Right forelimb (tissue), 1 donor: ENCODE data around the gene GJC1.

ENCODE experiments used
- DNase-seq: peaks from one replicate; pipeline ENCODE4 v3.0.0-alpha.2; 2018

GJC1 gene

DNA sequence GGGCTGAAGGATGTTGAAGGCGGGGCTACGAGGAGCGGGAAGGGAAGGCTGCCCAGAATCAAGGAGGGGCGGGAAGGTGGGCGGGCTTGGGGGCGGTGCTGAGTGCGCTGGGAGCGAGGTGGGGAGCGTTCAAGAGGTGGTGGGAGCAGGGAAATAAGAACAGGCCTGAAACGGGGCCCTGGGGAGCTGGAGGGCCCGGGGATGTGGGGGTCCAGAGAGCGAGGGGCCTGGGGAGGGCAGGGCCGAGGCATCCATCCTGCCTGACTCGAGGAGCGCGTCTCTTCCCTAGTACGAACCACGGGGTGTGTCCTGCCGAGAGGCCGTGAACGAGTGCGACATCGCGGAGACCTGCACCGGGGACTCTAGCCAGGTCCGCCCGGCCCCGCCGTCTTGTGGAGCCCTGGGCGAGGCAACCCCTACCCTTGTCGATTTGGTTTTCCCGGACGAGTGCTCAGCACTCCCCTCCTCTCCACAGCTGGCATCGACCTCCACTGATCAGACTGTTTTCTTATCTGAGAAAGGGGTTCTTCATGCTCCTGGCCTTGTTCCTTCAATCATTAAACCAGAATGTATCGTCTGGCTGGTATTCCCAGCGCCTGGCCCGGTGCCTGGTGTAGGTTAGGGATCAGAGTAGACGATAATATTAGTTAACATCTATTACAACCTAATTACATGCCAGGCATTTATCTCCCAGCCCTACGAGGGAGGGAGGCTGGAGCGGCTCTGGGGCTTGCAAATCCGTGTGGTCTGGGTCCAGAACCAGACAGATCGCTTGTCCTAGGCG is 54.1 kb downstream of the GJC1 start:
- peak; percentile 97 for DNase-seq

DNA sequence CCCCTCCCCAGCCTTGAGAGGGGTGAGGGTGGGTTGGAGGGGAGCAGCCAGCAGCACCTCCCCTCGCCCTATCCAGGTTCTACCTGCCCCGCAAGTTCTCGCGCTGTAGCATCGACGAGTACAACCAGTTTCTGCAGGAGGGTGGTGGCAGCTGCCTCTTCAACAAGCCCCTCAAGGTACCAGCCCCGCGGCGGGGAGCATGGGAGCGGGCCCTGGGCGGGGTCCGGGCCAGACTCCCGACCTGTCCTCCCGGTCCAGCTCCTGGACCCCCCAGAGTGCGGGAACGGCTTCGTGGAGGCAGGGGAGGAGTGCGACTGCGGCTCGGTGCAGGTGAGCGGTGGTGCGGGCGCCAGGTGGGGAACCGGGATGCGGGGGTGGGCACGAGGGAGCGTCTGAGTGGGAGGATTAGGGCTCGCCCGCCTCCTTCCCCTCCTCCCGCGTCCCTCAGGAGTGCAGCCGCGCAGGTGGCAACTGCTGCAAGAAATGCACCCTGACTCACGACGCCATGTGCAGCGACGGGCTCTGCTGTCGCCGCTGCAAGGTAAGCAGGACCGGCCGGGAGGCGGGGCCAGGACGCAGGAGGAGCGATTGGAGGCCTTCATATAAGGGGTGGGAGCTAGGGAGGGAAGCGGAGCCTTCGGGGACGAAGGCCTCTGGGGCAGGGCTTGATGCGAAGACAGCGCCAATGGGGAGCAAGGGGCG is 54.8 kb downstream of the GJC1 start:
- DNase-seq: no peak

DNA sequence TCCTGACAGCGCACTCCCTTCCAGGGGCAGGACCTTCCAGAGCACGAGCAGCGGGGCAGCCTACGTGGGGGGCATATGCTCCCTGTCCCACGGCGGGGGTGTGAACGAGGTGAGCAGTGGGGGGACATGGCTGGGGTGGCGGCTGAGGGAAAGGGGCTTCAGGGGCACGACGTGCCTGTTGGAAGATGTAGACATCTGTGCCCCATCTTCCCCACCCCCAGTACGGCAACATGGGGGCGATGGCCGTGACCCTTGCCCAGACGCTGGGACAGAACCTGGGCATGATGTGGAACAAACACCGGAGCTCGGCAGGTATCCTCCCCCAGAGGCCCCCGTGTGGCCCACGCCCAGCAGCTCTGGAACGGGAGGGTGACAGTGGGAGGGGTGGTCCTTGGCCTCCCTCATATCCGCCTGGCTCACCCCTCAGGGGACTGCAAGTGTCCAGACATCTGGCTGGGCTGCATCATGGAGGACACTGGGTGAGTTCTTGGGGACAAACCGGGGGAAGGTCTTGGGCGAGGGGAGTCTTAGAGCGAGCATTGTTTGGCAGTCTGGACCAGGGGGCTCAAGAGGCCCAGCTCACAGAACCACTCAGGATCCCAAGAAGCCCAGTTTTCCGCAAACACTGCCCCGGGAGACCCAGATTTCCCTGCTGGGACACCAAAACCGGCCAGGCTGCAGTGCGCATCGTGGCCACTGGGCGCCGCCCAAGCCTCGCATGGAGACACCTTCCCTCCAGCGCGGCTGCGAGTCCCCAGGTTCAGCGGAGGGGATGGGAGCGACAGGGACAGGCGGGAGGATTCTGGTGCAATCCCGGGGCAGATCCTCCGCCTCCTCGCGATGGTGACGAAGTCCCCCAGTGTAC is 55.6 kb downstream of the GJC1 start:
- DNase-seq: peak; percentile 91

DNA sequence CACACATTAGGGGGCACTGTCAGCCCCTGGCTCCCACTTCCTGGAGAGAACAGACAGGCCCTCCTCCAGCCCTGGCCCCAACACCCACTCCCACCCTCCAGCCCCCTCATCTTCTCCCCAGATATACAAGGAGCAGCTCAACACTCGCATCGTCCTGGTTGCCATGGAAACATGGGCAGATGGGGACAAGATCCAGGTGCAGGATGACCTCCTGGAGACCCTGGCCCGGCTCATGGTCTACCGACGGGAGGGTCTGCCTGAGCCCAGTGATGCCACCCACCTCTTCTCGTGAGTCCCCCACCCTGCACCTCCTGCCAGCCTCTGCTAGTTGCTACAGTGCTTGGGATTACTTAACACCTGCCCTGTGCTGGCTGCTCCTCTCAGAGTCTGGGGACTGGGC is 56.9 kb downstream of the GJC1 start:
- no peak for DNase-seq

DNA sequence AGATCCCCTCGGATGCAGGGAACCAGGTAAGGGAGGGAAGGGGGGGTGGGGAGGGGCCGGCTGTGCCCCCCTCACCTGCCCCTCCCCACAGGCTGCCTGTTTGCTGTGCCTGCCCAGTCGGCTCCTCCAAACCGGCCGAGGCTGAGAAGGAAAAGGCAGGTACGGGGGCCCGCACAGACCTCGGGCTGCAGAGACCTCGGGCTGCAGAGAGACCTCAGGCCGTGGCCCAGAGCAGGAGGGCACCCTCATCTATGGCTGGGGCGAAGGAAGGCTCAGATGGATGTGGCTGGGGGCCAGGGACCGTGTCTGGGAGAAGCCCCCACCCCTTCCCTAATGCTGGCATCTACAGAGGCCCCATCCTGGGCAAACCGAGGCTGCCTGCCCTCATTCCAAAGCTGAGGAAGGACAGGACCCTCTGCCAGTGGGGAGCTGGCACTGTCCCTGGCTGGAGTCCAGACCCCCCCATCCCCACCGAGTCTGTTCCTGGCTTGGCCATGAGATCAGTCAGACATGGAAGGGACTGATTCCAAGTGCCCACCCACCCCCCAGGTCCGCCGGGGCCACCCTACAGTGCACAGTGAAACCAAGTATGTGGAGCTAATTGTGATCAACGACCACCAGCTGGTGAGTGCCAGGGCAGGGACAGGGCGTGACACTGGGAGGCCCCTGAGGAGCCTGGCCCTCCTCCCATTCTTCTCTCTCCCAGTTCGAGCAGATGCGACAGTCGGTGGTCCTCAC is 57.6 kb downstream of the GJC1 start:
- no peak for DNase-seq

DNA sequence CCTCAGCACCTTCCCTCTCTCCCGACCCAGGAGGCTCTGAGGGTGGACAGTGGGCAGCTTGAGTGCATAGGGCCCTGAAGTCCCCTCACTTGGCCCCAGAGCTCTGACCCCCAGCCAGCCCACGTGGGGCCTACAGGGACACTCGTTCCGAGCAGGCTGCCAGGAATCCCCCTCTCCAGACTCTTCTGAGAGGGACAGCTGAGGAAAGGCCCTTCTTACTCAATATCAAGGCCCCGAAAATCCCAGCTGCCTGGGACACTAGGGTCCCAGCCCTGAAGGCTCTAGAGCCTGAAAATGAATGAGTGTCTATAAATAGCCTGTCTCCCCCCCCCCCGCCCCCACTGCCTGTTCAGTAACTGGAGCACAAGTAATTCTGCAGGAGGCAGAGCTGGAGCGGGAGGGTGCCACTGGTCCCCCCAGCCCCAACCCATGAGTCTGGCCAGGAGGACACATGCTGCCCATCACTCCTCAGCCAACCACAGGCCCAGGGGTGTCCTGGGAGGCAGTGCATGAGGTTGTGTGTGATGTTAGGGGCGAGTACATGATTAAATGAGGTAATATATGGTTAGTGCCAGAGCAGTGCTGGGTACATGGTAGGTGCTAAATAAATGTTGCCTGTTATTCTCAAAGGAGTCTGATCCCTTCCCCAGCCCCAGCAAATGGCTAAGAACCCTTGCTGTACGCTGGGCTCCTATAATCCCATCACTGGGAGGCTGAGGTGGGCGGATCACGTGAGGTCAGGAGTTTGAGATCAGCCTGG is 59.7 kb downstream of the GJC1 start:
- DNase-seq: no peak

DNA sequence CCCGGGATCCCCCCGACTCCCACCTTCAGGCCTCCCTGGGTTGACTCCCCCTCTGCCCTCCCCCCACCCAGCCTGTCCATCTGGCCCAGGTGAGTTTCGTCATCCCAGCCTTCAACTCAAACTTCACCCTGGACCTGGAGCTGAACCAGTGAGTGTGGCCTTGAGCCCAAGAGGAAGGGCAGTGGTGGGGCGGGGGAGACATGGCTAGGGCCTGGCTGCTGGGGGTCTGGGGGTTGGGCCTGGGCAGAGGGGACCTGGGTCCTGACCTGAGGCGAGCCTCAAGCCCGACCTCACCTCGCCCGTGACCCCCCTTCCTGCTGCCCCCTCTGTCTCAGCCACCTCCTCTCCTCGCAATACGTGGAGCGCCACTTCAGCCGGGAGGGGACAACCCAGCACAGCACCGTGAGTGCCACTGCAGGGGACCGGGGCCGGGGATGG is 60.4 kb downstream of the GJC1 start:
- DNase-seq: no peak

DNA sequence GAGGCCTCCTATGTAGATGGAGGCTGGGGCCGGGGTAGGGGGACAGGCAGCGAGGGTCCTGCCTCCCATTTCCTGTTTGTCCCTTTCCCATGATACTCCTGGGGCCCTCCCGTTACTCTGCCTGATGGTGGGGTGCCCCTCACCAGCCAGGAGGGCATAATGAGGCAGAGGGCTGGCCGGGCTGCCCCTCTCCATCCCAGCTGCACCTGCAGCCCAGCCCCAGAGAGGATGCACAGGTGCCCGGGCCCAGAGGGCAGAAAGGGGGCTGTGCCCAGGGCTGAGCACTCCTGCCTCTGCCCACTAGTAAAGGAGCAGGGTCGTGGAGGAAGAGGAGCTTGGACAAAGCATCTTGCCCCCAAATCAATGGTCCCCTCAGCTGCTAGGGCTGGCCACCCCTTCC is 60.9 kb downstream of the GJC1 start:
- DNase-seq: no peak

DNA sequence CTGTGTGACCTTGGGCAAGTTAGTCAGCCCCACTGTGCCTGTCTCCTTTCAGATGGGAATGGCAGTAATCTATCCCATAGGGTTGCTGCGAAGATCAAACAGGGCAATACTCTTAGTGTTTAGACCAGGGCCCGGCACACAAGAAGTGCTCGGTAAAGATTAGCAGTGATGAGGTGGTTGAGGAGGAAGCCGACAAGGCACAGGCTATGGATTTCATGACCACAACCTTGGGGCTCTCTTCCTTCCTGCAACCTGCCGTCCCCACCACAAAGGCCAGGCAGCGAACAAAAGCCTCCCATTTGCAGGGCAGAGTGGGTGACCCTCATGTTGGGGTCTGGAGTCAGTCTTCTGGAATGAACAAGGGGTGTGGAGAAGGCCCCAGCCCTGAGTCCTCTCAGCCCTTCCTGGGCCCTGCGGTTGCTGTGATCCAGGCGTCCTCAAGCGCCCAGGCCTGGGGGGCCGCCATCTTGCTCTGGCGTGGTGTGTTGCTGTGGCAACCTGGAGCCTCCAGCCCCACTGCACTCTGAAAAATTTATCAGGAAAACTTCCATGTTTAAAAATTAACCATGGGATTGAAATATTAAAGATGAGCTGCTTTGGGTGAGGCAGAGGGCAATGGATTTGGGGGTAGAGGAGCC is 61.5 kb downstream of the GJC1 start:
- no peak for DNase-seq

DNA sequence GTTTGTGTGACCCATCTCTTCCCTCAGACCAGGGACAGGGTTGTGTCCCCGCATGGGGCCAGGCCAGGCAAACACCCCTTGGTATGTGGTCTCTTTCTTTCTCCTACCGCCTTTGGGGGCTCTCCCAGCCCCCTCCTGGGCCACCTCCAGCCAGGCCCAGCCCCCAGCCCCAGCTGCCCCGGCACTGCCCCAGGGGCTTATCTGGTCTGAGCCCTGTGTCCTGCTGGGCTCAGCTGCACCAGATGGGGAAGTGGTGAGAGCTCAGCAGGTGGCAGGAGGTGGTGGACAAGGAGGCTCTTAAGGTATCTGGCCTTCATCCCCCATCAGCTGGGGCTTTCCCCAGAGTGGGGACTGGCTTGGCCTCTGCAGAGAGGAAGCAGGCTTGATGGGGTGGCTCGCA is 62.6 kb downstream of the GJC1 start:
- no peak for DNase-seq

DNA sequence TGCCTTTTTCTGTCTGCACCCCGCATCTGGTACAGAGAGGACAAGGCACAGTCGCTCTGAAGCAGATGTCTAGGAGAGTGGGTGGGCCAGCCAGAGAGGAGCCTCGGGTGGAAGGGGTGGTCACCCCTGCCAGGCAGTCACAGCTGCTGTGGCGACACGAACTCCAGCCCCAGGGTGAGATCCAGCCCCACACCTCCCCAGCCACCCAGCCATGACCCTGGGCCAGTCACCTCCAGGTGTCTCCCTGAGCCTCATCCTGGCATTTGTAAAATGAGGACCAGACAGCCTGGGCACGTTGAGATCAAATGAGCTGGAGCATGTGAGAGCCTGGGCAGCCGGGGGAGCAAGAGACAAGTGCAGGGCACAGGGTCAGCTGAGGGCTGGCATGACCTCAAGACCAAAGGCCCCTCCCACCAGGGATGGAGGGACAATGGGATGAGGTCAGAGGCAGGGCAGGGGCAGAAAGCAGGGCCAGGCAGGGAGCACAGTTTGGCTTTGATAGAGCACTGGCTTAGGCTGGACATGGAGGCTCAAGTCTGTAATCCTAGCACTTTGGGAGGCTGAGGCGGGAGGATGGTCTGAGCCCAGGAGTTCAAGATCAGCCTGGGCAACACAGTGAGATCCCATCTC is 63.6 kb downstream of the GJC1 start:
- DNase-seq: no peak

DNA sequence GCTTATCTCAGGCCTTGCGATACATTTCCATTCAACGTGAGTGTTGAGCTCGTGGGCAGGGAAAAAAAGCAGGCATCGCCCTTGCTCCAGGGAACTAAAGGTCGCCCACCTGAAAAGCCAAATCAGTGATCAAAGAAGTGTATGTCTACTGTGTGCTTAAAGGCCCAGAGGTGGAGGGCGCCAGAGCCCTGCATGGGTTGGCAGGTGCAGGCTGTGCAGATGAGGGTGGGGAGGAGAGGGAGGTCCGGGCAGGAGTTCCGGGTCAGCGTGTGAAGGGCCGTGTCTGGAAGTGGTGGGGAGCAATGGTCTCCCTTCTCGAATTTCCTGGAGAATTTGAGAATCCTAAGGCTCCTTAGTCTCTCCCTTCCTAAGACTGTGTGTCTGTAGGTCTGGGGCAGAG is 64.1 kb downstream of the GJC1 start:
- no peak for DNase-seq

DNA sequence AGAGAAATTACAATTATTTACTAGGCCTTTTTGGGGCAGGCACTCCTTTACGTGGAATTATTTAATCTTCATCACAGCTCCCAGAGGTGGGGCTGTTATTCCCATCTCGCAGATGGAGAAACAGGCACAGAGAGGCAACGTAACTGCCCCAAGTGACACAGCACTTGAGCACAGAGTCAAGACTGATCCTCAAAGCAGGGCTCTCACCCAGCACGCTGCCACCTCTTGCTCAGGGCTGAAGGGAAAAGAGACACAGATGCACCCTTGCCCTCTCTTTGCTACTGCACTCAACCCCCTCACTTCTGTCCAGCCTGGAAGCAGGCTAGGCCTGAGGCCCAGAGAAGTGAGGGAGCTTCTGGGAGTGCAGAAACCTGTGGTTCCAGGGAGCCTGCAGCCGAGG is 66.9 kb downstream of the GJC1 start:
- DNase-seq: no peak

DNA sequence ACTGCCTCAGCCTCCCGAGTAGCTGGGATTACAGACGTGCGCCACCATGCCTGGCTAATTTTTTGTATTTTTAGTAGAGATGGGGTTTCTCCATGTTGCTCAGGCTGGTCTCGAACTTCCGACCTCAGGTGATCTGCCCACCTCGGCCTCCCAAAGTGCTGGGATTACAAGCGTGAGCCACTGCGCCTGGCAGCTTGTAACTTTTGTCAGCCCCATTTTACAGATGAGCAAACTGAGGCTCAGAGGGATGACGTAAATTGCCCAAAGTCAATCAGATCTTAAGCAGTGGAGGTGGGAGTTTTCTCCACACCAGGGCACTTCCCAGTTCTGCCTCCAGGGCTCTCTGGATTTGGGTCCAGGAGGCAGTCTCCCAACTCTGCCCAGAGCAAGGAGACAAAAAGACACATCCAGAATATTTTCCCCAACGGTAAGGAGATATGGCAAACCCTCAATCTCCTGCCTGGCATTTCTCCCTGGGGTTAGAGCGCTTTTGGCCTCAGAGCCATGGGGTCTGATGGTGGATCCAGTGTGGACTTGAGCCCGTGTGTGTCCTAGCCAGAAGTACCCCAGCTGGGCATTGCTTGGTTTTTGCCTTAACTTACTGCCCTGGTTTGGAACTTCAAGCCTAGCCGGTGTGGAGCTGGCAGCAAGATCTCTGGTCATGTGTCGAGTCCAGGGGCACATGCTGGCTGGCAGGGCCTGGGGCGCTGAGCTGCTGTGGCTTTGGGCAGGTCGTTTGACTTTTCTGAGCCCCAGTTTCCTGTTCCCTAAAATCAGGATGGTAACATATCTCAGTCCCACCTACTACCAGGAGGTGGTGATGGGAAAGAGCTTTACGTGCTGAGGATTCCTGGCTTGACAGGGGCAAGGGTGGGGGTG is 67.9 kb downstream of the GJC1 start:
- DNase-seq: no peak

DNA sequence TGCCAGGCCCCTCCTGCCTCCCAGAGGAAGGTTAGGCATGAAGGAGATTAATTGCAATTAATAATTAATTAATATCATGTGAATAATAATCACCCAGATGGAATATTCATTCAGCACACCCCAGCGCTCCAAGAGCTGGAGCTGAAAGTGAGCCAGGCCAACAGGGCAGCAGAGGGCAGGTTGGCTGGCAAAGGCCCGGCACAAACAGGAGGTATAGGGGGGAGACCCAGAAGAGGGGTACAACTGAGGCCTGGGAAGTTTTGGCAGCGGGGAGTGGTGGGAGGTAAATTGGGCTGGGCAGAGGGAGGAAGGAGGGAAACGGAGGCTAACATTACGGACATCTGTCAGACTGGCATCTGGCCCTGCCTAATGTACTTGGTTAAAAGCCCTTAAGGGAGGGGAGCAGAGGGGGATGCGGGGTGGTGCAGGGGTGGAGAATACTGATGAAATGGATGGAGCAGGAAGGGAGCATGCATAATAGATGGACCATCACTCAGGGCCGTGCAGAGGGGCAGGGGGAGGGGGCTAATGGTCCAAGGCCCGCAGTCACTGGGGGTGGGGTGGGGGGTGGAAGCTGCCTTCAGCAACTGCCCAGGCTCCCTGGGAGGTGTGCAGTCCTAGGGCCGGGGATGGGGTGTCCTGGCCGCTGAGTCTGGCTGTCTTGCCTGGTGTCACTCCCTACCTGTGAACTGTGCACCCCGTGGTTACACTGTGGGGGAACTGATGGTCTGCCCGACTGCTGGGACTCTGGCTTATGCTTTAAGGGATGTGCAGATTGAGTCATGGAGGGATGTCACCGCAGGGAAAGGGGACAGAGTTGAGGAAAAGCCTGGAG is 69.4 kb downstream of the GJC1 start:
- DNase-seq: no peak

DNA sequence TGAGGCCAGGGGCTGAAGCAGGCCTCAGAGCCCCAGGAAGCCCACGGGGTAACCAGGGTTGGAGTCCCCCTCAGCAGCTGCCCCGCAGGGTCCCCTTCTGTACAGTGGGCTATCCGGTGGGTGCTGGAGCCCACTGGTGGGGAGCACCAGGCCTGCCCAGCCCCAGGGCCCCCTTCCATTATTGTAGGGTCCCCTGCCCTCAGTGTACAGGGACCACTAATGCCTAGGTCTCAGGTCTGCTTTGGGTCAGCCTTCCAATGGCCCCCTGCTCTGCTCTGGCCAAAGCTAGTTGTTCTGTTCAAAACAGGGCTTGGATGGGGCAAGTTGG is 70.2 kb downstream of the GJC1 start:
- DNase-seq: no peak

DNA sequence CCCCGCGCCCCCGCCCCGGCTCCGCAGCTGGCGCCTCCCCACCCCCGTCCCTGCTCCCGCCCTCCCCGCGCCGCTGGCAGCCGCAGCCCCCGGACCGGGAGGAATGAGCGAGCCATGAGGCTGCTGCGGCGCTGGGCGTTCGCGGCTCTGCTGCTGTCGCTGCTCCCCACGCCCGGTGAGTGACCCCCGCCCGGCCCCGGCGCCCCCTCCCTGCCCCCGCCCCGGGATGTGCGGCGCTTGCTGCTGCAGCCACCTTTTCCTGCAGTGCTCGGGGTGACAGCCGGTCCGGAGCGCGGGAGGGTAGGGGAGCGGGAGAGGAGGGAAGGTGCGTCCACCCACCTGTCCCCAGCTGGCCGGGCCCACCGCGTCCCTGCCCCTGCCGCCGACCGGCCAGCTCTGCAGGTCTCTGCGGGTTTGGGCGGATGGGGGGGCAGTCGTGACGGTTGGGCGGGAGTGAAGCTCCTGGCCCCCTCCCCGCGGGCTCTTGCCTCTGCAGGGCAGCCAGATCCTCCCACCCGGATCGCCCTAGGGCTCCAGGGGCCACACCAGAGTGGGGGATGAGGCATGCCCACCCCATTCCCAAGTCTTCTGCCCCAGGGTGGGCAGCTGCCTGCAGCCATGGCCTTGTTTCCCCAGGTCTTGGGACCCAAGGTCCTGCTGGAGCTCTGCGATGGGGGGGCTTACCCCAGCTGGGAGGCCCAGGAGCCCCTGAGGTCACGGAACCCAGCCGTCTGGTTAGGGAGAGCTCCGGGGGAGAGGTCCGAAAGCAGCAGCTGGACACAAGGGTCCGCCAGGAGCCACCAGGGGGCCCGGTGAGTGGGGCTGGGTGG is 70.8 kb downstream of the GJC1 start:
- no peak for DNase-seq

DNA sequence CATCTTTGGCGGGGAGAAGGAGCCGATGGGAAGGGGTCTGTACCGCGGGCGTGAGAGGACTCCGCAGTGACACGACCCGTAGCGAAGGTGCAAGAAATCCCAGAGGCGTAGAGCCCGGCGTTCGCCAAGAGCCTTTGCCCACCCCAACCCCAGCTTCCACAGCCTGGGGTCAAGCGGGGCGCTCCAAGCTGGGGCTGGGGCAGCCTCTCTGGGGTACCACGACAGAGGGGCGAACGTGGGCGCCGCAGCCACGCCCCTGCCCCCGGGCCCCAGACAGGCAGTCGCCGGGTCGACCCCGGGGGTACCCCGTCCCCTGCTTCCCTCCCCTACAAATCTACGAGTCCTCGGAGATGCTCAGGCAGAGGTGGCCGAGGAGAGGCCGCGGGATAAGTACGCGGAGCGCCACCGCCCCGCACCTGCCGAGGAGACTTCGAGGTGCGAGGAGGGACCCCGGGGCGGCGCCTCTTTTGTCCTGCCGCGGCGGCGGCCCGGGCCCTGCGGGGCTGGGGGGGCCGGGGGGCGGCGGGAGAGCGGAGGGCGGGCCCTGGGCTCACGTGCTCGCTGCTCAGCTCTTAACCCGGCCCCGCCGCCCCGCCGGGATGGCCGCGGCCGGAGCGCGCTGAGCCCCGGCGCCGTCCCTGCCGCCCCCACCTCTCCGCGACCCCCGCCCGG is 71.5 kb downstream of the GJC1 start, which contains the start of gene ADAM11:
Gene ADAM11 (plus strand): TSS at position 575 of the 672 bp plus-strand sequence. CDS start 212 bp downstream, outside the sequence.
- no peak for DNase-seq
